ENCODE measurements around the gene SPNS3. TPM values are rescaled to one million over a fixed set of nuclear protein-coding genes. Genes with fewer than 3 reads are reported as not detected.

Gene SPNS3
- total and polyA plus RNA-seq, 2 donors (not counting 1 experiment from before 2014, with no cell fraction given): 0.44 to 0.52 TPM

DNA sequence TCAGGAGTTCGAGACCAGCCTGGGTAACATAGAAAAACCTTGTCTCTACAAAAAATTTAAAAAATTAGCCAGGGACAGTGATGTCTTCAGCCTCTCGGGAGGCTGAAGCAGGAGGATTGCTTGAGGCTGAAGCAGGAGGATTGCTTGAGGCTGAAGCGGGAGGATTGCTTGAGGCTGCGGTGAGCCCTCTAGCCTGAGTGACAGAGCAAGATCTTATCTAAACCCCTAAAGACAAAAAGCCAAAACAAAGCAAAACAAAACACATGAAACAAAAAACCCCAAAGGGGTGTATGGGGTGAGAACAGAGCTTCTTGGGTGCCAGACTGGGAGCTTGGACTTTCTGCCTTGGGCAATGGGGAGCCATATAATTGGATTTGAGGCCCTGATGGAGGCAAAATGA, 2.6 kb downstream of the SPNS3 start:
- H3K4me1 Mint-ChIP-seq: peaks cover 18% of the 10 kb centered on the region
- Histone ChIP-seq H3K4me3 (ENCODE audit: control extremely low read depth in 1 of 5, extremely low read depth in 1 of 5, insufficient read depth in 1 of 5, low read depth in 2 of 5, low read length in 4 of 5) (no peak overlapping the region), H4K20me1 (ENCODE audit: control insufficient read depth, insufficient read depth, low read length, poor library complexity, severe bottlenecking) (no peaks in the 10 kb centered on the region), H3K9ac (ENCODE audit: low read length) (no peak overlapping the region), H3K36me3 (replicated peaks in 1 of 2; ENCODE audit: control extremely low read depth in 1 of 2, control insufficient read depth in 1 of 2, extremely low read depth in 1 of 2, insufficient read depth in 2 of 2, low read length in 1 of 2) (no peaks in the 10 kb centered on the region), H3K4me1 (ENCODE audit: control insufficient read depth in 2 of 2, insufficient read depth in 2 of 2, low read length in 2 of 2) (peaks cover 9 to 19% of the 10 kb centered on the region in 2 donors), H3K27ac (ENCODE audit: low read length in 2 of 2) (no peak overlapping the region), H2AFZ (ENCODE audit: insufficient read depth, low read depth, low read length, poor library complexity, severe bottlenecking) (no peak overlapping the region), H3K27me3 (replicated peaks in 1 of 4; ENCODE audit: control extremely low read depth in 1 of 4, control insufficient read depth in 3 of 4, insufficient read depth in 4 of 4, low read length in 3 of 4) (peaks cover 0 to 10% (median 0%) of the 10 kb centered on the region in 4 experiments), H3K79me2 (ENCODE audit: control insufficient read depth, insufficient read depth, low read length) (no peaks in the 10 kb centered on the region), H3K9me3 (ENCODE audit: control extremely low read depth in 1 of 3, control insufficient read depth in 2 of 3, insufficient read depth in 1 of 3, low read length in 2 of 3) (no peaks in the 10 kb centered on the region), H3K4me2 (replicated peaks; ENCODE audit: low read depth, low read length, poor library complexity, severe bottlenecking) (no peak overlapping the region)
- H3K27me3 Mint-ChIP-seq: no peaks in the 10 kb centered on the region
- TF ChIP-seq, protein P1, sequence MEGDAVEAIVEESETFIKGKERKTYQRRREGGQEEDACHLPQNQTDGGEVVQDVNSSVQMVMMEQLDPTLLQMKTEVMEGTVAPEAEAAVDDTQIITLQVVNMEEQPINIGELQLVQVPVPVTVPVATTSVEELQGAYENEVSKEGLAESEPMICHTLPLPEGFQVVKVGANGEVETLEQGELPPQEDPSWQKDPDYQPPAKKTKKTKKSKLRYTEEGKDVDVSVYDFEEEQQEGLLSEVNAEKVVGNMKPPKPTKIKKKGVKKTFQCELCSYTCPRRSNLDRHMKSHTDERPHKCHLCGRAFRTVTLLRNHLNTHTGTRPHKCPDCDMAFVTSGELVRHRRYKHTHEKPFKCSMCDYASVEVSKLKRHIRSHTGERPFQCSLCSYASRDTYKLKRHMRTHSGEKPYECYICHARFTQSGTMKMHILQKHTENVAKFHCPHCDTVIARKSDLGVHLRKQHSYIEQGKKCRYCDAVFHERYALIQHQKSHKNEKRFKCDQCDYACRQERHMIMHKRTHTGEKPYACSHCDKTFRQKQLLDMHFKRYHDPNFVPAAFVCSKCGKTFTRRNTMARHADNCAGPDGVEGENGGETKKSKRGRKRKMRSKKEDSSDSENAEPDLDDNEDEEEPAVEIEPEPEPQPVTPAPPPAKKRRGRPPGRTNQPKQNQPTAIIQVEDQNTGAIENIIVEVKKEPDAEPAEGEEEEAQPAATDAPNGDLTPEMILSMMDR (IDR thresholded peaks at IDR 0.05): no peak
- TF ChIP-seq EZH2 (IDR thresholded peaks at IDR 0.05; ENCODE audit: borderline replicate concordance, insufficient read depth, low read depth, low read length, poor library complexity, severe bottlenecking): no peak
- CTCF ChIA-PET: interaction anchor here (1.1 to 1.2 kb wide), 2 partner anchors 16 to 18 kb away, joined by 3 to 6 read pairs; no protein-coding TSS in a partner anchor
- intact Hi-C loops (cut with micrococcal nuclease): no loop called here
- POLR2A ChIA-PET: interaction anchor here (0.6 kb wide), 1 partner anchor 22 kb away, joined by 4 read pairs; no protein-coding TSS in a partner anchor
- ATAC-seq (ENCODE audit: low read depth) (no peak), DNase-seq (no peak)
- no peak overlapping the region for H3K27ac Mint-ChIP-seq
- H3K9me3 Mint-ChIP-seq (ENCODE audit: insufficient read depth): no peaks in the 10 kb centered on the region
- H3K4me3 Mint-ChIP-seq: no peak overlapping the region
- no CpG with 5 or more reads among the region's 4 CpGs for WGBS (ENCODE audit: insufficient coverage)

DNA sequence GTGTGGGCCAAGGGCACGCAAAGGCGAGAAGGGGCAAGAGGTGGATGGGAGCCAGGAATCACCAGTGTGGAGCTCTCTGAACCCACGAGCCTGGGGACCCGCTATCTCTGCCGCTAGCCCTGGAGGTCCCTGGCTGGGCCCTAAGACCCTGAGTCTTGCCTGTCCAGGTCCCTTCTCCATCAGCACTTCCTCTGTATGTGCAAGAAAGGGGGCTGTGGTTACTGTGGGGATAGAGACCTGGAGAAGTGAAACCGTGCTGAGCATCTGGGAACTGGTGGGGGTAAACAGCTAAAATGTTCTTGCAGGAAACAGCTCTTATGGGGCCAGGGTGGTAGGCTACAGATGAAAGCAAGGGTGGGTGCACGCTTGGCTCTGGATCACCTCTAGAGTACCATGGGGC, 3.1 kb downstream of the SPNS3 start:
- Histone ChIP-seq H3K27ac (ENCODE audit: low read length in 2 of 2) (no peak overlapping the region), H2AFZ (ENCODE audit: insufficient read depth, low read depth, low read length, poor library complexity, severe bottlenecking) (no peak overlapping the region), H3K27me3 (replicated peaks in 1 of 4; ENCODE audit: control extremely low read depth in 1 of 4, control insufficient read depth in 3 of 4, insufficient read depth in 4 of 4, low read length in 3 of 4) (peaks cover 0 to 10% (median 0%) of the 10 kb centered on the region in 4 experiments), H3K4me1 (ENCODE audit: control insufficient read depth in 2 of 2, insufficient read depth in 2 of 2, low read length in 2 of 2) (peaks cover 9 to 19% of the 10 kb centered on the region in 2 donors), H3K79me2 (ENCODE audit: control insufficient read depth, insufficient read depth, low read length) (no peaks in the 10 kb centered on the region), H4K20me1 (ENCODE audit: control insufficient read depth, insufficient read depth, low read length, poor library complexity, severe bottlenecking) (no peaks in the 10 kb centered on the region), H3K4me2 (replicated peaks; ENCODE audit: low read depth, low read length, poor library complexity, severe bottlenecking) (no peak overlapping the region), H3K9ac (ENCODE audit: low read length) (no peak overlapping the region), H3K9me3 (ENCODE audit: control extremely low read depth in 1 of 3, control insufficient read depth in 2 of 3, insufficient read depth in 1 of 3, low read length in 2 of 3) (no peaks in the 10 kb centered on the region), H3K4me3 (ENCODE audit: control extremely low read depth in 1 of 5, extremely low read depth in 1 of 5, insufficient read depth in 1 of 5, low read depth in 2 of 5, low read length in 4 of 5) (no peak overlapping the region), H3K36me3 (replicated peaks in 1 of 2; ENCODE audit: control extremely low read depth in 1 of 2, control insufficient read depth in 1 of 2, extremely low read depth in 1 of 2, insufficient read depth in 2 of 2, low read length in 1 of 2) (no peaks in the 10 kb centered on the region)
- peaks cover 18% of the 10 kb centered on the region for H3K4me1 Mint-ChIP-seq
- DNase-seq: no peak
- H3K27me3 Mint-ChIP-seq: no peaks in the 10 kb centered on the region
- POLR2A ChIA-PET: interaction anchor here (0.6 kb wide), 1 partner anchor 22 kb away, joined by 4 read pairs; no protein-coding TSS in a partner anchor
- no peaks in the 10 kb centered on the region for H3K9me3 Mint-ChIP-seq (ENCODE audit: insufficient read depth)
- TF ChIP-seq, protein P1 (IDR thresholded peaks at IDR 0.05): no peak
- TF ChIP-seq EZH2 (IDR thresholded peaks at IDR 0.05; ENCODE audit: borderline replicate concordance, insufficient read depth, low read depth, low read length, poor library complexity, severe bottlenecking): no peak
- intact Hi-C loops (cut with micrococcal nuclease): no loop called here
- H3K4me3 Mint-ChIP-seq: no peak overlapping the region
- ATAC-seq (ENCODE audit: low read depth): no peak
- WGBS (ENCODE audit: insufficient coverage): 14% methylated on average over 6 of the region's 7 CpGs
- CTCF ChIA-PET: interaction anchor here (1.1 to 1.2 kb wide), 2 partner anchors 16 to 18 kb away, joined by 3 to 6 read pairs; no protein-coding TSS in a partner anchor
- no peak overlapping the region for H3K27ac Mint-ChIP-seq

Measured in B cell (primary cell).